Panc1 (cell line): ENCODE data around the gene NHSL1. TPM values are rescaled to one million over a fixed set of nuclear protein-coding genes. Genes with fewer than 3 reads are reported as not detected.
"Not testable (repeated sequence)": the region's sequence is repeated elsewhere in the genome, so short reads cannot be mapped to it uniquely, and the experiment has no call there.

Experiments used
- ATAC-seq: fragments of 200-7000 bp; cut with Tn5 transposase; 2 replicates; pipeline ENCODE4 v1.9.1; 2020; ENCODE audit warnings: mild to moderate bottlenecking, moderate library complexity
- BruUV-seq: library from RNA; stranded (reverse); fragments of 400-500 nt; replicated peaks from 2 replicates; lab custom pipeline; 2021; lab: Mats Ljungman, UMichigan
- CTCF ChIA-PET: fragments of 300-600 bp; sonication (Branson Sonifier 250); formaldehyde crosslinking; loops from one replicate; lab custom pipeline; 2022; ENCODE audit warnings: antibody characterized with exemption; lab: Charles Lee
- POLR2A ChIA-PET: fragments of 300-600 bp; sonication (Branson Sonifier 250); formaldehyde crosslinking; loops from one replicate; lab custom pipeline; 2022; ENCODE audit warnings: antibody characterized with exemption; lab: Charles Lee
- DNase-seq: peaks from one replicate; pipeline ENCODE4 v3.0.0-alpha.2; 2010; ENCODE audit warnings: low read depth, low spot score
- H3K27ac ChIP-seq: 2 replicates; pipeline ENCODE4 v1.5.1; 2011; ENCODE audit warnings: mild to moderate bottlenecking, low read length, inconsistent platforms
- H3K27me3 ChIP-seq: fragments of 200-500 bp; sonication (Bioruptor generic); 2 replicates; pipeline ENCODE4 v1.6.0; 2014; ENCODE audit warnings: low read length, inconsistent platforms; ENCODE audit not compliant: control insufficient read depth, insufficient read depth
- H3K36me3 ChIP-seq: fragments of 200-500 bp; sonication (Bioruptor generic); 2 replicates; pipeline ENCODE4 v1.5.1; 2014; ENCODE audit warnings: inconsistent platforms, mild to moderate bottlenecking, low read length, moderate library complexity; ENCODE audit not compliant: control insufficient read depth, insufficient read depth
- H3K4me1 ChIP-seq: 2 replicates; pipeline ENCODE4 v1.5.1; 2011; ENCODE audit warnings: inconsistent platforms, mild to moderate bottlenecking, low read length, moderate library complexity; ENCODE audit not compliant: control insufficient read depth, insufficient read depth
- H3K4me3 ChIP-seq, 2 experiments: 2 replicates each; pipeline ENCODE4 v1.5.1; 2011 to 2012; ENCODE audit warnings: low read depth in 2 of 2, low read length in 2 of 2, mild to moderate bottlenecking in 2 of 2, inconsistent platforms in 1 of 2, moderate library complexity in 1 of 2
- H3K9me3 ChIP-seq: fragments of 200-500 bp; sonication (Bioruptor generic); 2 replicates; pipeline ENCODE4 v1.5.1; 2014; ENCODE audit warnings: low read depth, mild to moderate bottlenecking, inconsistent platforms, low read length, moderate library complexity; ENCODE audit not compliant: control insufficient read depth, insufficient read depth
- CTCF ChIP-seq: fragments of 450-650 bp; IDR thresholded peaks from 2 replicates; pipeline ENCODE4 v1.5.1; 2017; ENCODE audit warnings: mild to moderate bottlenecking
- POLR2AphosphoS5 ChIP-seq: IDR thresholded peaks from 2 replicates; pipeline ENCODE4 v1.6.1; 2012; ENCODE audit warnings: mild to moderate bottlenecking, low read depth, low read length, moderate library complexity
- REST ChIP-seq, 2 experiments: IDR thresholded peaks; 2 replicates each; pipeline ENCODE4 v1.6.1; 2011 to 2012; ENCODE audit warnings: low read depth in 2 of 2, control low read depth in 1 of 2, low read length in 1 of 2, mild to moderate bottlenecking in 1 of 2, moderate library complexity in 1 of 2; ENCODE audit not compliant: insufficient read depth in 1 of 2
- SIN3A ChIP-seq: IDR thresholded peaks from 2 replicates; pipeline ENCODE4 v1.6.1; 2012; ENCODE audit warnings: low read depth, mild to moderate bottlenecking, low read length, moderate library complexity, borderline replicate concordance; ENCODE audit not compliant: insufficient read depth
- TCF7L2 ChIP-seq: IDR thresholded peaks from 2 replicates; pipeline ENCODE4 v1.6.1; 2011; ENCODE audit warnings: mild to moderate bottlenecking, low read depth, low read length, inconsistent platforms
- in situ Hi-C: cut with HindIII; loops from 2 replicates; pipeline ENCODE4 v1.10.0; 2016; ENCODE audit warnings: low sequenced_read_pairs, low pct_unique_long_range_greater_than_20kb
- intact Hi-C: fragments of 100-400 bp; cut with micrococcal nuclease; formaldehyde crosslinking; loops from one replicate; pipeline ENCODE4 v1.10.0; 2022; ENCODE audit not compliant: unreplicated experiment
- total RNA-seq: library from RNA; stranded (reverse); gene quantifications from one replicate; pipeline ENCODE4 v1.2.1, GENCODE V29; 2021; ENCODE audit not compliant: unreplicated experiment

The NHSL1 gene
- total RNA-seq, 1 experiment from 2014 or later, result 20.6 TPM

- CTCF ChIA-PET, result no interaction called here
- intact Hi-C loops, result loop anchor here (2.0 to 5.0 kb wide), 2 partner anchors 95 to 337 kb away; no protein-coding TSS in a partner anchor
- Histone ChIP-seq H3K9me3 (no peaks in the 10 kb centered on the region), H3K4me3 (no peak overlapping the region), H3K27ac (no peak overlapping the region), H3K27me3 (no peaks in the 10 kb centered on the region), H3K36me3 (no peaks in the 10 kb centered on the region), H3K4me1 (no peaks in the 10 kb centered on the region; the same call in 1 of the 2 replicates)
- in situ Hi-C loops, result no loop called here
- no peak for ATAC-seq
- no peak for DNase-seq
- no TSS peak for BruUV-seq
- TF ChIP-seq CTCF (no peak), POLR2AphosphoS5 (no peak), REST (IDR thresholded peaks at IDR 0.05; ENCODE audit: insufficient read depth in 1 of 2, low read depth in 2 of 2, low read length in 1 of 2) (no peak), TCF7L2 (no peak), SIN3A (no peak)
- POLR2A ChIA-PET, result no interaction called here
Observed at GRCh38 chr6:138427701-138428100, 71.6 kb downstream of the NHSL1 start.

- CTCF ChIA-PET, result no interaction called here
- no peak for DNase-seq
- TF ChIP-seq REST (IDR thresholded peaks at IDR 0.05; ENCODE audit: insufficient read depth in 1 of 2, low read depth in 2 of 2, low read length in 1 of 2), result no peak
- TF ChIP-seq SIN3A, result no peak
- no peak for TF ChIP-seq CTCF
- TF ChIP-seq POLR2AphosphoS5, result no peak
- no peak for TF ChIP-seq TCF7L2
- Histone ChIP-seq H3K4me1 (no peaks in the 10 kb centered on the region; the same call in 1 of the 2 replicates), H3K9me3 (no peaks in the 10 kb centered on the region), H3K27ac (no peak overlapping the region), H3K27me3 (no peaks in the 10 kb centered on the region), H3K4me3 (no peak overlapping the region), H3K36me3 (no peaks in the 10 kb centered on the region)
- POLR2A ChIA-PET, result no interaction called here
- intact Hi-C loops, result loop anchor here (5.0 kb wide), 1 partner anchor 96 kb away; no protein-coding TSS in a partner anchor
- BruUV-seq, result no TSS peak
- no peak for ATAC-seq
- in situ Hi-C loops, result no loop called here
Observed at GRCh38 chr6:138426500-138427123, 72.7 kb downstream of the NHSL1 start.

- H3K36me3 ChIP-seq, BruUV-seq, DNase-seq, ATAC-seq, H3K27ac ChIP-seq, H3K4me1 ChIP-seq, H3K4me3 ChIP-seq, H3K9me3 ChIP-seq, H3K27me3 ChIP-seq, CTCF ChIA-PET, in situ Hi-C loops: not testable (repeated sequence)
- POLR2A ChIA-PET, result interaction anchor here (0.7 kb wide), 1 partner anchor 534 kb away, joined by 3 read pairs; no protein-coding TSS in a partner anchor
- intact Hi-C loops, result loop anchor here (5.0 kb wide), 1 partner anchor 97 kb away; no protein-coding TSS in a partner anchor
Observed at GRCh38 chr6:138425256-138425655, 74.0 kb downstream of the NHSL1 start.
